Tibial nerve (tissue), 4 donors: ENCODE measurements around the gene RAB35.

Source experiments
- CTCF ChIP-seq, 5 experiments: fragments of 200-600 bp in 3 of 5; fragments of 450-650 bp in 2 of 5; sonication (generic) in 3 of 5; IDR thresholded peaks; one replicate each; pipeline ENCODE4 v1.5.1; 2016 to 2019; ENCODE audit warnings: antibody characterized with exemption in 5 of 5, mild to moderate bottlenecking in 3 of 5, moderate library complexity in 2 of 5
- EP300 ChIP-seq, 2 donors: sonication (generic); formaldehyde crosslinking; IDR thresholded peaks; one replicate each; pipeline ENCODE4 v1.6.1; 2017; ENCODE audit warnings: antibody characterized with exemption in 2 of 2, mild to moderate bottlenecking in 1 of 2

- TF ChIP-seq CTCF (IDR thresholded peaks at IDR 0.05) (no peak), EP300 (IDR thresholded peaks at IDR 0.05) (no peak)
Measured at GRCh38 chr12:120142231-120142877, 25.8 kb upstream of the RAB35 start.
